Measurements from ENCODE around the gene EXOC6B.

- TF ChIP-seq, protein P1, sequence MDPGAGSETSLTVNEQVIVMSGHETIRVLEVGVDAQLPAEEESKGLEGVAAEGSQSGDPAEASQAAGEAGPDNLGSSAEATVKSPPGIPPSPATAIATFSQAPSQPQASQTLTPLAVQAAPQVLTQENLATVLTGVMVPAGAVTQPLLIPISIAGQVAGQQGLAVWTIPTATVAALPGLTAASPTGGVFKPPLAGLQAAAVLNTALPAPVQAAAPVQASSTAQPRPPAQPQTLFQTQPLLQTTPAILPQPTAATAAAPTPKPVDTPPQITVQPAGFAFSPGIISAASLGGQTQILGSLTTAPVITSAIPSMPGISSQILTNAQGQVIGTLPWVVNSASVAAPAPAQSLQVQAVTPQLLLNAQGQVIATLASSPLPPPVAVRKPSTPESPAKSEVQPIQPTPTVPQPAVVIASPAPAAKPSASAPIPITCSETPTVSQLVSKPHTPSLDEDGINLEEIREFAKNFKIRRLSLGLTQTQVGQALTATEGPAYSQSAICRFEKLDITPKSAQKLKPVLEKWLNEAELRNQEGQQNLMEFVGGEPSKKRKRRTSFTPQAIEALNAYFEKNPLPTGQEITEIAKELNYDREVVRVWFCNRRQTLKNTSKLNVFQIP (CRISPR knock-in tag; IDR thresholded peaks at IDR 0.05; ENCODE audit: borderline replicate concordance, low read depth), result no peak
- TF ChIP-seq, protein P2, sequence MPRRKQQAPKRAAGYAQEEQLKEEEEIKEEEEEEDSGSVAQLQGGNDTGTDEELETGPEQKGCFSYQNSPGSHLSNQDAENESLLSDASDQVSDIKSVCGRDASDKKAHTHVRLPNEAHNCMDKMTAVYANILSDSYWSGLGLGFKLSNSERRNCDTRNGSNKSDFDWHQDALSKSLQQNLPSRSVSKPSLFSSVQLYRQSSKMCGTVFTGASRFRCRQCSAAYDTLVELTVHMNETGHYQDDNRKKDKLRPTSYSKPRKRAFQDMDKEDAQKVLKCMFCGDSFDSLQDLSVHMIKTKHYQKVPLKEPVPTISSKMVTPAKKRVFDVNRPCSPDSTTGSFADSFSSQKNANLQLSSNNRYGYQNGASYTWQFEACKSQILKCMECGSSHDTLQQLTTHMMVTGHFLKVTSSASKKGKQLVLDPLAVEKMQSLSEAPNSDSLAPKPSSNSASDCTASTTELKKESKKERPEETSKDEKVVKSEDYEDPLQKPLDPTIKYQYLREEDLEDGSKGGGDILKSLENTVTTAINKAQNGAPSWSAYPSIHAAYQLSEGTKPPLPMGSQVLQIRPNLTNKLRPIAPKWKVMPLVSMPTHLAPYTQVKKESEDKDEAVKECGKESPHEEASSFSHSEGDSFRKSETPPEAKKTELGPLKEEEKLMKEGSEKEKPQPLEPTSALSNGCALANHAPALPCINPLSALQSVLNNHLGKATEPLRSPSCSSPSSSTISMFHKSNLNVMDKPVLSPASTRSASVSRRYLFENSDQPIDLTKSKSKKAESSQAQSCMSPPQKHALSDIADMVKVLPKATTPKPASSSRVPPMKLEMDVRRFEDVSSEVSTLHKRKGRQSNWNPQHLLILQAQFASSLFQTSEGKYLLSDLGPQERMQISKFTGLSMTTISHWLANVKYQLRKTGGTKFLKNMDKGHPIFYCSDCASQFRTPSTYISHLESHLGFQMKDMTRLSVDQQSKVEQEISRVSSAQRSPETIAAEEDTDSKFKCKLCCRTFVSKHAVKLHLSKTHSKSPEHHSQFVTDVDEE (CRISPR knock-in tag; IDR thresholded peaks at IDR 0.05), result no peak
- no peak for TF ChIP-seq PATZ1 (CRISPR knock-in tag; IDR thresholded peaks at IDR 0.05; ENCODE audit: borderline replicate concordance)
- TF ChIP-seq RARB (CRISPR knock-in tag; IDR thresholded peaks at IDR 0.05), result no peak
Observed at GRCh38 chr2:72191441-72191840, 634.4 kb downstream of the EXOC6B start.

All from SK-N-SH treated with all-trans-retinoic acid at 6 μM for 48 hours (cell line).